ENCODE measurements around the gene HOXA9. TPM values are rescaled to one million over a fixed set of nuclear protein-coding genes. Genes with fewer than 3 reads are reported as not detected.

The HOXA9 gene
- polyA plus RNA-seq, 2 of the 4 experiments (the other 2 are of a cell fraction): 1.4 TPM

DNA sequence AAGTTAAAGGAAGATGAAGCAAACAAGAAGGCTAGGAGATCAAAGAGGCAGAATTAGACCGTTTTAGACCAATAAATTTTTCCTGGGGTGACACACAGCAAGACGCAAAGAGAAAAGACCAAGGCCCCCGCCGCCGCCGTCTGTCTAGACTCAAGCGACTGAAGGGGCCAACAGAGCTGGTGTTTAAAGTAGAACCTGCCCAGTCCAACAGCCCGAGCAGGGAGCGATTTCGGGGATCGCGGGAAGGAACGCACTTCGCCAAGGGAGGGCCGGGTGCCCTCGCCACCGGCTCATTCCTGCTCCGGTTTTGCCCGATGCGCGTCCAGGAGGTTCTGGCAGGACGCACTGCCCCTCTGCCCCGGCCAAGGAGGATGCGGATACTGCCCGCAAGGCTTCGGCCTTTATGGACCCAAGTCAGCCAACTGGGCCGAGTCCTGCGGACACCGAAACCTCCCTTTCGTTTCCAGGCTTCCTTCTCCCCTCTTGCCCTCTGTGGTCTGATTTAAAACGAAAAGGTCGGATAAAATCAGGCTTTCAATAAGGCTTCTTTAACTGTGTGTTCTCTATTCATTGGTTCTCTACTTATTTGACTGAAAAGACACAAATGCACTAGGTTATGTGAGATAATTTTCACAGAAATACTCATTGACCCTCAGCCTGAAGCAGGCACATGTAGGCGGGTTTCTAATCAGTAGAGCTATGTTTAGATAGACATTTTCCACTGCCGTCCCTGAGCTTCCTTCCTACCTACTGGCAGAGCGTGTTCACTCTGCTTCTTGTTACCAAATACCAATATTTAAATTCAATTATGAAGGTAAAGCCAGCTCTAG lies 6.7 kb downstream of the HOXA9 start:
- FAIRE-seq: no peak
- WGBS (ENCODE audit: missing lambda C conversion rate): 94% methylated on average over 35 of the region's 35 CpGs
- no peak overlapping the region for H3K4me3 ChIP-seq

GRCh38 chr7:27157702-27158431 lies 7.5 kb downstream of the HOXA9 start:
- Histone ChIP-seq H3K4me2 (no peak overlapping the region), H3K9me3 (no peaks in the 10 kb centered on the region), H3K4me1 (0 out of 3 replicates have a peak, but pooled peaks cover 3% of the 10 kb centered on the region), H3K27ac (no peak overlapping the region), H3K4me3 (no peak overlapping the region)
- CTCF ChIA-PET: interaction anchor here (0.8 to 3.5 kb wide), 7 partner anchors 8 to 792 kb away, joined by 3 to 32 read pairs (median 9); partner anchors contain the start of genes HOXA5 and HOXA6
- 96% methylated on average over 23 of the region's 30 CpGs for WGBS (ENCODE audit: missing lambda C conversion rate)
- no peak for DNase-seq (ENCODE audit: low read depth in 1 of 2, low spot score in 1 of 2)
- TF ChIP-seq ZNF302 (CRISPR knock-in tag; IDR thresholded peaks at IDR 0.05) (no peak), HOXB13 (CRISPR knock-in tag; IDR thresholded peaks at IDR 0.05; ENCODE audit: low read depth) (no peak), HEYL (CRISPR knock-in tag; IDR thresholded peaks at IDR 0.05) (no peak), CHD2 (IDR thresholded peaks at IDR 0.05; ENCODE audit: low read length, partially characterized antibody) (no peak), MAFK (IDR thresholded peaks at IDR 0.05; ENCODE audit: partially characterized antibody) (no peak), E2F6 (IDR thresholded peaks at IDR 0.05; ENCODE audit: borderline replicate concordance, low read depth) (no peak), ELK1 (IDR thresholded peaks at IDR 0.05; ENCODE audit: low read depth, low read length) (no peak), PHF8 (IDR thresholded peaks at IDR 0.05; ENCODE audit: borderline replicate concordance, low read depth) (no peak), SREBF2 (IDR thresholded peaks at IDR 0.05) (no peak), ATOH8 (CRISPR knock-in tag; IDR thresholded peaks at IDR 0.05; ENCODE audit: low read depth) (no peak), CEBPB (IDR thresholded peaks at IDR 0.05) (no peak), TFCP2L1 (CRISPR knock-in tag; IDR thresholded peaks at IDR 0.05) (no peak), KDM1A (IDR thresholded peaks at IDR 0.05; ENCODE audit: low read depth) (no peak), JUNB (IDR thresholded peaks at IDR 0.05) (no peak), EHMT2 (IDR thresholded peaks at IDR 0.05; ENCODE audit: low read depth) (no peak), RFX5 (IDR thresholded peaks at IDR 0.05) (no peak), POLR2AphosphoS2 (conservative IDR thresholded peaks at IDR 0.05; ENCODE audit: low read length) (no peak)
- TF ChIP-seq, protein P1, sequence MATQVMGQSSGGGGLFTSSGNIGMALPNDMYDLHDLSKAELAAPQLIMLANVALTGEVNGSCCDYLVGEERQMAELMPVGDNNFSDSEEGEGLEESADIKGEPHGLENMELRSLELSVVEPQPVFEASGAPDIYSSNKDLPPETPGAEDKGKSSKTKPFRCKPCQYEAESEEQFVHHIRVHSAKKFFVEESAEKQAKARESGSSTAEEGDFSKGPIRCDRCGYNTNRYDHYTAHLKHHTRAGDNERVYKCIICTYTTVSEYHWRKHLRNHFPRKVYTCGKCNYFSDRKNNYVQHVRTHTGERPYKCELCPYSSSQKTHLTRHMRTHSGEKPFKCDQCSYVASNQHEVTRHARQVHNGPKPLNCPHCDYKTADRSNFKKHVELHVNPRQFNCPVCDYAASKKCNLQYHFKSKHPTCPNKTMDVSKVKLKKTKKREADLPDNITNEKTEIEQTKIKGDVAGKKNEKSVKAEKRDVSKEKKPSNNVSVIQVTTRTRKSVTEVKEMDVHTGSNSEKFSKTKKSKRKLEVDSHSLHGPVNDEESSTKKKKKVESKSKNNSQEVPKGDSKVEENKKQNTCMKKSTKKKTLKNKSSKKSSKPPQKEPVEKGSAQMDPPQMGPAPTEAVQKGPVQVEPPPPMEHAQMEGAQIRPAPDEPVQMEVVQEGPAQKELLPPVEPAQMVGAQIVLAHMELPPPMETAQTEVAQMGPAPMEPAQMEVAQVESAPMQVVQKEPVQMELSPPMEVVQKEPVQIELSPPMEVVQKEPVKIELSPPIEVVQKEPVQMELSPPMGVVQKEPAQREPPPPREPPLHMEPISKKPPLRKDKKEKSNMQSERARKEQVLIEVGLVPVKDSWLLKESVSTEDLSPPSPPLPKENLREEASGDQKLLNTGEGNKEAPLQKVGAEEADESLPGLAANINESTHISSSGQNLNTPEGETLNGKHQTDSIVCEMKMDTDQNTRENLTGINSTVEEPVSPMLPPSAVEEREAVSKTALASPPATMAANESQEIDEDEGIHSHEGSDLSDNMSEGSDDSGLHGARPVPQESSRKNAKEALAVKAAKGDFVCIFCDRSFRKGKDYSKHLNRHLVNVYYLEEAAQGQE (IDR thresholded peaks at IDR 0.05): no peak
- POLR2A ChIA-PET: interaction anchor here (1.2 kb wide), 1 partner anchor 14 kb away, joined by 7 read pairs; the partner anchor contains the start of gene HOXA5
- no peak for FAIRE-seq
- ATAC-seq: no peak

More for the DNA sequence above, 6.7 kb downstream of the HOXA9 start:
- Histone ChIP-seq H3K4me1 (0 out of 3 replicates have a peak, but pooled peaks cover 3% of the 10 kb centered on the region), H3K4me2 (no peak overlapping the region), H3K27ac (no peak overlapping the region), H3K9me3 (no peaks in the 10 kb centered on the region)
- no peak for ATAC-seq
- no peak for DNase-seq (ENCODE audit: low read depth in 1 of 2, low spot score in 1 of 2)
- ChIA-PET POLR2A (interaction anchor here (1.0 kb wide), 1 partner anchor 44 kb away, joined by 3 read pairs; no protein-coding TSS in a partner anchor), CTCF (interaction anchor here (0.5 to 3.5 kb wide), 9 partner anchors 9 to 789 kb away, joined by 3 to 32 read pairs (median 4); partner anchors contain the start of genes HOXA5 and HOXA6)
- TF ChIP-seq NR3C1 (IDR thresholded peaks at IDR 0.05) (no peak), HOXA7 (CRISPR knock-in tag; IDR thresholded peaks at IDR 0.05) (no peak), RNF2 (IDR thresholded peaks at IDR 0.05; ENCODE audit: borderline replicate concordance, low read depth) (no peak), CBX2 (IDR thresholded peaks at IDR 0.05; ENCODE audit: borderline replicate concordance, low read depth) (no peak), NFE2L2 (conservative IDR thresholded peaks at IDR 0.05; ENCODE audit: low read length) (no peak), KDM1A (IDR thresholded peaks at IDR 0.05; ENCODE audit: low read depth) (no peak), RCOR1 (IDR thresholded peaks at IDR 0.05; ENCODE audit: low read depth, low read length) (no peak), FOSB (CRISPR knock-in tag; IDR thresholded peaks at IDR 0.05) (no peak), RARB (CRISPR knock-in tag; IDR thresholded peaks at IDR 0.05) (no peak), ATOH8 (CRISPR knock-in tag; IDR thresholded peaks at IDR 0.05; ENCODE audit: low read depth) (no peak), TP53 (CRISPR knock-in tag; IDR thresholded peaks at IDR 0.05) (no peak), MAFK (IDR thresholded peaks at IDR 0.05; ENCODE audit: partially characterized antibody) (no peak)

Measured in A549 (cell line).